Natural killer cell treated with Interleukin-12 subunit alpha and Interleukin-12 subunit beta and Interleukin-15 and Interleukin-18, amount 100 ng/mL, for 72 hours (primary cell): Measurements from ENCODE around the gene LRRC38. TPM values are rescaled to one million over a fixed set of nuclear protein-coding genes. Genes with fewer than 3 reads are reported as not detected.

ENCODE experiments used
- total RNA-seq, 2 donors: library from RNA; stranded (reverse); gene quantifications; one replicate each; pipeline ENCODE4 v1.2.3, GENCODE V29; 2022

LRRC38 gene
- total RNA-seq, 2 donors from 2014 or later, result not detected

Other genes starting within 250 kb of the LRRC38 start
- not detected for gene PRAMEF8, start 228.9 kb downstream of the LRRC38 start, total RNA-seq
- gene PRAMEF33, start 210.5 kb downstream of the LRRC38 start, total RNA-seq, result not detected
- not detected for gene PRAMEF15, start 198.4 kb downstream of the LRRC38 start, total RNA-seq
- gene PRAMEF14, start 166.9 kb downstream of the LRRC38 start, total RNA-seq, result not detected
- not detected for gene PRAMEF19, start 142.1 kb downstream of the LRRC38 start, total RNA-seq
- gene PRAMEF17, start 124.4 kb downstream of the LRRC38 start, total RNA-seq, result not detected
- not detected for gene PRAMEF20, start 103.6 kb downstream of the LRRC38 start, total RNA-seq
- not detected for gene PDPN, start 69.8 kb upstream of the LRRC38 start, total RNA-seq
- gene PRDM2, start 186.2 kb upstream of the LRRC38 start, total RNA-seq, result 10 to 100 TPM; 80.1 to 91.3 TPM